T-helper 1 cell treated with Interleukin-12 subunit alpha and Interleukin-12 subunit beta and Interleukin-4 antibody, amounts not matched to agents 30 ng/mL and 1 ng/mL, for 36 hours (primary cell): Measurements from ENCODE around the gene ADAMTS15. TPM values are rescaled to one million over a fixed set of nuclear protein-coding genes. Genes with fewer than 3 reads are reported as not detected.

ENCODE experiments used
- intact Hi-C: fragments of 100-400 bp; cut with micrococcal nuclease; formaldehyde crosslinking; loops from one replicate; pipeline ENCODE4 v1.15.1; 2024
- total RNA-seq: library from RNA; stranded (reverse); gene quantifications from 2 replicates; pipeline ENCODE4 v1.2.3, GENCODE V29; 2022

Gene ADAMTS15
- total RNA-seq, 1 donor from 2014 or later, result not detected

DNA sequence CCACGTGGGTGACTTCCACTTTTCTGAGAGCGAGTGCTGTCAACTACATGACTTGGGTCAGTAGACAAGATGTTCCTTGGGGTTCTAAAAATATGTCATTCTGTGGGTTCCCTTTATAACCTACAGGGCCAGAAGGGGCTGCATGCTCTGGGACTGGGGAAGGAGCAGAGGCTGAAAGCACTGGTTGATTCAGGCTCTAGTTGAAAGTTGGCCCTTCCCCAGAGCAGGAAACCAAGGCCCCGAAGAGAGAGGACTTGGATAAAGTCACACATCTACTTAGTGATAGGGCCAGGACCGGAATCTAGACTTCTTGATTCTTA lies 9.9 kb downstream of the ADAMTS15 start:
- intact Hi-C loops, result no loop called here

- intact Hi-C loops, result no loop called here
Measured at GRCh38 chr11:130459521-130459920, 11.1 kb downstream of the ADAMTS15 start.

- intact Hi-C loops, result no loop called here
Measured at GRCh38 chr11:130462101-130462885, 13.8 kb downstream of the ADAMTS15 start.

GRCh38 chr11:130462931-130463330 lies 14.5 kb downstream of the ADAMTS15 start:
- intact Hi-C loops, result no loop called here

GRCh38 chr11:130464291-130464812 lies 15.9 kb downstream of the ADAMTS15 start:
- intact Hi-C loops, result no loop called here

DNA sequence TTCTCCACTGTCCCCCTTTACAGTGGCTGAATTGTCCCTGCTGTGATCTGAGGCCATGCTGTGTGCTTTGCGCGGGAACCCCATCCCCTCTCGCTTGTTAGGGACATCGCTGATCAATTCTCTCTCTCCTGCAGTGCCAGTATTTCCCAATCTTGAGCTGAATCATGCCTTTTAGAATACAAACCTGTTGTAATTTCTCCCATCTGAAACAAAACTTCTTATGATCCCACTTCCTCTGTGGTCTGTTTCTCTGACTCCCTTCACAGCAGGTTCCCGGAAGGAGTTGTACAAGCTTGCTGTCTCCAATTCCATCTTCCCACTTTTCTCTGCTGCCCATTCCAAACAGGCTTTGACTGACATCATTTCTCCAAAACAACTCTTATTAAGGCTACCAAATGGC lies 16.8 kb downstream of the ADAMTS15 start:
- intact Hi-C loops, result no loop called here

GRCh38 chr11:130467116-130467900 lies 18.9 kb downstream of the ADAMTS15 start:
- intact Hi-C loops, result no loop called here

GRCh38 chr11:130469181-130469580 lies 20.7 kb downstream of the ADAMTS15 start:
- intact Hi-C loops, result no loop called here

DNA sequence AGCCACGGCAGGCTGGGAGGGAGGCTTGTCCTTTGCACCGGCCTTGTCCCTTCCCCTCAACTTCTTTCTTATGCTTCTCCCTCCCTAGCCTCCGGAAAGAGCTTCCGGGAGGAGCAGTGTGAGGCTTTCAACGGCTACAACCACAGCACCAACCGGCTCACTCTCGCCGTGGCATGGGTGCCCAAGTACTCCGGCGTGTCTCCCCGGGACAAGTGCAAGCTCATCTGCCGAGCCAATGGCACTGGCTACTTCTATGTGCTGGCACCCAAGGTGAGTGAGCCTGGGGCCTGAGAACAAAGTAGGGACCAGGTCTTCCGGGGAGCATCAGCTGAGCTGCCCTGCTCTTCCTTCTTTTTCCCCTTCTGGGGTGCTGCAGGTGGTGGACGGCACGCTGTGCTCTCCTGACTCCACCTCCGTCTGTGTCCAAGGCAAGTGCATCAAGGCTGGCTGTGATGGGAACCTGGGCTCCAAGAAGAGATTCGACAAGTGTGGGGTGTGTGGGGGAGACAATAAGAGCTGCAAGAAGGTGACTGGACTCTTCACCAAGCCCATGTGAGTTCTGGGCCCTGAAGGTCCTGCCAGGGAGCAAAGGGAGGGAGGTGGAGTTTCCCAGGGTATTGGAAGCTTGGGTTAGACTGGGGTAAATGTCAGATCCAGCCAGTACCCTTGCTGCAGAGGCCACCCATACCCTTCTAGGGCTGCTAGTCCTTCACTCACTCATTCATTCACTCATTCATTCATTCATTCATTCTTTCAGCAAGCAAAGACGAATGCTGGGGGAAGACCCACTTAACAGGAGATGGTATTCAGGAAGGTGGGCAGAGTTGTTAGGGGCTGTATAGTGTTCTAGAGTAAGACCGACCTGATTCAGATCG lies 22.6 kb downstream of the ADAMTS15 start:
- intact Hi-C loops, result no loop called here

DNA sequence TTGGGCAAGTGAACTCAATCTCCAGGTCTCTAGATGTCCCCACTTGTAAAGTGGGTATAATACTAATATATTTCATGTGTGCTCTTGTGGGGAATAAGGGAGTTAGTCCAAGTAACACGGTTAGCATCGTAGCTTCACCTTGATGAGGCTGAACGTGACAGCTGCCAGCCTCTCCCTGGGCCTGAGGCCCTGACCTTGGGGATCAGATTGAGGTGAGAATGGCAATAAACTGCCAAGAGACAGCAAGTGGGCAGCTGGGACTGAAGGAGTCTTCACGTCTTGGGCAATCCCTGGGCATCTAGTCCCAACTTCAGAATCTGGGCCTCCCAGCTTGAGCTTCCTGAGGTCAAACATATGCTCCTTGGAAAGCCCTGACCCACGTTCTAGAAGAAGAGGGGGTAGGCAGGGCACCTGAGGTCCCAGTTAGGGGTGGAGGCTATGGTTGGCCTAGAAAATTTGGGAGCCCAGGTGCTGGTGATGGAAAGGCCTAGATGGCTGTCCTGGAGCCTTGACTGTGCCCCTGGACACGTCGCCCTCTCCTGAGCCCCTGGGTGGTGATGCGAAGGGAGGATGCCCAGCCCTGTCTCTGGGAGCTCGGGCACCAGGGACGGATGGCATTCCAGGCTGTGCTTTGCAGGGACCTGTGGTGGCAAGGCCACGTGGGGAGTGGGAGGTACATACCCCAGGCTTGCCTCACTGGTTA lies 23.4 kb downstream of the ADAMTS15 start:
- intact Hi-C loops, result no loop called here

- intact Hi-C loops, result no loop called here
Measured at GRCh38 chr11:130472434-130472961, 24.1 kb downstream of the ADAMTS15 start.

- intact Hi-C loops, result no loop called here
Measured at GRCh38 chr11:130473056-130473794, 24.8 kb downstream of the ADAMTS15 start.

DNA sequence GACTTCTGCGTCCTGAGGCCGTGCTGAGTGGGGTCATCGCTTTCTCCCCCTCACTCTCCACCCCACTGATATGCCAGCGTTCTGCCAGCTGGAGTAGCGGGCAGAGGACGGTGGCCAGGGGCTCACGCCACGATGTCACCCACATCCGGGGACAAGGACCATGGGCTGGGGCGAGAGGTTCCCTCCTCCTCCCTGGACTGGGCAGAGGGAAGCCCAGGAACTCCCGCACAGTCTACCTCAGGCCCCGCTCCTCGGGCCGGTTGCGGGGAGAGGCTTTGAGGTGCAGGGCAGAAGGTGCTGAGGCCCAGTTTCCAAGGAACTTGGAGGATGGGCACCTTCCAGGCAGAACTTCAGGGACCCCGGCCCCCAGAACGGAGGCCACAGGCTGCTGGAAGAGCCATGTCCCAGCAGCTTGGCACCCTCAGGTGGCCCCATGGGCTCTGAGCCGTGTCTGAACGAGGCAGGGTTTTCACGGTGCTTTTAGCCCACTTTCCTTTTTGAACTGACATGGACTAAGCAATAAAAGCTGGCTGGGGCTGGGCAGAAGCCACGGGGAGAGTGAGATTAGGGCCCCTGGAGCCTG lies 25.4 kb downstream of the ADAMTS15 start:
- intact Hi-C loops, result no loop called here

GRCh38 chr11:130474637-130475400 lies 26.4 kb downstream of the ADAMTS15 start:
- intact Hi-C loops, result no loop called here

DNA sequence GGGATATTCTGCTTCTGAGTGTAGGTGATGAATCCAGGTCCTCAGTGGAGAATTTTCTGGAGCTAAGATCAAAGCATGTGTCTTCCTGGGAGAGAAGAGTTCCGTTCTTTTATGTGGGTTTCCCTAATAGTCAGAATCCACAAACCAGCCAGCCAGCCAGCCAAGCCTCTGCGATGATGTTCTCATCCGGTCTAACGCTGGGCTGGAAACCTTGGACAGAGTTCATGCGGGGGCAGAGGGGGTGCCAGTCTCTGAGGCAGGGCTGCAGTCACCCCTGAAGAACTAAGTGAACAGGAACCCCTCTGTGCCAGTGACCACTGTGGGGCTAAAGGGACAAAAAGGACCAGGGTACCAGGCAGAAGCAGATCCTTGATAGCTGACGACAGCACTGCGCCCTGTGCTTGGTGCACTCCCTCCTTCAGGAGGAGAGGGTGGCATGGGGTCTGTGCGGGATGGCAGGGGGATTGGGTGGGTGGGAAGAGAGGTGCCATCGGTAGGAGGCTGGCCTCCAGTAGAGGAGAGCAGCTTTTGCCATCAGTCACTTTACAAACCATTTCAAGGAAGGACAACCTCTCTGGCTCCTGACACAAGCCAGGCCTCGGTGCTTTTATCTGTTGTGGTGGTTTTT lies 27.1 kb downstream of the ADAMTS15 start:
- intact Hi-C loops, result no loop called here

DNA sequence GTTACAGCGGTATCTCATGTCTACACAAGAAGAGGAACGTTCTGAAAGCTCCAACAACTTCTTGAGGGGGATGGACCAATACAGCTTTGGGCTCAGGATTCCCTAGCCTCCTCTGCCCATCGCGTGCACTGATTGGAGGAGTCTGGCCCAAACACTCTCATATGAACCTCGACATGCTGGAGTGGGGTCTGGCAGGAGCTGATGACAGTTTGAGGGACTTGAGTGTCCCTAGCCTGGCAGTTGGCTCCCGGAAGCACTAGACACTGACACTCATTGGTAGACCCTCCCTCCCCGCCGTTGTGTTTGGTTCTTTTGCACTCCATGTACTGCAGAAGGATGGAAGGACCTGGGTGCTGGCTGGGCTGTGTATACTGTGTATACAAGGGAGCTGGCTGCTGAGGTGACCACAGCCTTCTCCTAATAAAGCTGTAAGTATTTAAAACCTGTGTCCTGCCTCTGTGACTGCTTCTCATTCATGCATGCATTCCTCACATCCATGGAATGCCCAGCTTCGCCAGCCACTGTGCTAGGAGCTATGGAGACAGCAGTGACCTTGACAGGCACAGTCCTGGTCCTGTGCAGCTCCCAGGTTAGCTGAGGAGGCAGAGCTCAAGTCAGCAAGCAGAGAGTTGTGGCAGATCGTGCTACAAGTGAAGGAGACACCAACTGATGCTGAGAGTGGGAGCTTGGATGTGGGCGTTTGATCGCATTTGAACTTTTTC lies 27.9 kb downstream of the ADAMTS15 start:
- intact Hi-C loops, result no loop called here

- intact Hi-C loops, result no loop called here
Measured at GRCh38 chr11:130476922-130477491, 28.6 kb downstream of the ADAMTS15 start.
